GM23248 (cell line): ENCODE data around the gene DHRS7B. TPM values are rescaled to one million over a fixed set of nuclear protein-coding genes. Genes with fewer than 3 reads are reported as not detected.
"Not testable (repeated sequence)": the region's sequence is repeated elsewhere in the genome, so short reads cannot be mapped to it uniquely, and the experiment has no call there.

Source experiments
- DNase-seq: peaks from one replicate; pipeline ENCODE4 v3.0.0-alpha.2; 2015
- H2AFZ ChIP-seq: fragments of 200-600 bp; sonication (generic); 2 replicates; pipeline ENCODE4 v1.6.1; 2016; ENCODE audit warnings: antibody characterized with exemption
- H3F3A ChIP-seq: fragments of 200-600 bp; sonication (generic); 2 replicates; pipeline ENCODE4 v1.6.1; 2016; ENCODE audit warnings: mild to moderate bottlenecking, antibody characterized with exemption, mixed run types; ENCODE audit not compliant: insufficient read depth
- H3K27ac ChIP-seq: fragments of 200-600 bp; sonication (generic); 2 replicates; pipeline ENCODE4 v1.5.1; 2016; ENCODE audit warnings: mild to moderate bottlenecking
- H3K27me3 ChIP-seq: fragments of 200-600 bp; sonication (generic); replicated peaks from 2 replicates; pipeline ENCODE4 v1.6.1; 2016; ENCODE audit warnings: mild to moderate bottlenecking; ENCODE audit not compliant: insufficient read depth
- H3K36me3 ChIP-seq: fragments of 200-600 bp; sonication (generic); 2 replicates; pipeline ENCODE4 v1.6.1; 2016; ENCODE audit warnings: low read depth, mild to moderate bottlenecking
- H3K4me1 ChIP-seq: fragments of 200-600 bp; sonication (generic); 2 replicates; pipeline ENCODE4 v1.6.1; 2016; ENCODE audit warnings: mild to moderate bottlenecking; ENCODE audit not compliant: insufficient read depth
- H3K4me2 ChIP-seq: fragments of 200-600 bp; sonication (generic); one replicate; pipeline ENCODE4 v1.6.1; 2016; ENCODE audit warnings: mild to moderate bottlenecking; ENCODE audit not compliant: unreplicated experiment
- H3K4me3 ChIP-seq: fragments of 200-600 bp; sonication (generic); 2 replicates; pipeline ENCODE4 v1.5.1; 2016; ENCODE audit warnings: mild to moderate bottlenecking
- H3K79me2 ChIP-seq: fragments of 200-600 bp; sonication (generic); 2 replicates; pipeline ENCODE4 v1.6.1; 2016; ENCODE audit warnings: mild to moderate bottlenecking; ENCODE audit not compliant: insufficient read depth
- H3K9ac ChIP-seq: fragments of 200-600 bp; sonication (generic); 2 replicates; pipeline ENCODE4 v1.6.1; 2016; ENCODE audit warnings: mild to moderate bottlenecking
- H3K9me2 ChIP-seq: fragments of 200-600 bp; sonication (generic); 2 replicates; pipeline ENCODE4 v1.6.1; 2016; ENCODE audit warnings: mixed run types, mild to moderate bottlenecking, moderate library complexity; ENCODE audit not compliant: insufficient read depth
- H3K9me3 ChIP-seq: fragments of 200-600 bp; sonication (generic); one replicate; pipeline ENCODE4 v1.6.1; 2017; ENCODE audit warnings: low read depth
- H4K20me1 ChIP-seq: fragments of 200-600 bp; sonication (generic); 2 replicates; pipeline ENCODE4 v1.6.0; 2016; ENCODE audit not compliant: insufficient read depth
- EZH2 ChIP-seq: fragments of 200-600 bp; sonication (generic); IDR thresholded peaks from 2 replicates; pipeline ENCODE4 v1.6.1; 2018; ENCODE audit warnings: antibody characterized with exemption, mild to moderate bottlenecking; ENCODE audit not compliant: insufficient read depth, poor library complexity, severe bottlenecking
- EZH2phosphoT487 ChIP-seq: fragments of 200-600 bp; sonication (generic); IDR thresholded peaks from 2 replicates; pipeline ENCODE4 v1.6.1; 2018; ENCODE audit warnings: antibody characterized with exemption, moderate library complexity, mild to moderate bottlenecking, low read depth; ENCODE audit not compliant: insufficient read depth
- WGBS, 2 experiments: methylation state at CpG; one replicate each; pipeline ENCODE4 v1.1.6; 2015 to 2017; ENCODE audit warnings: low lambda C conversion rate in 2 of 2, low coverage in 1 of 2; ENCODE audit errors: missing lambda C conversion rate in 2 of 2; 5-methylcytosine and 5-hydroxymethylcytosine counted together
- in situ Hi-C: fragments of 300-500 bp; cut with MboI; formaldehyde crosslinking; loops from 2 replicates; pipeline ENCODE4 v1.15.0; 2020
- polyA plus RNA-seq: library from polyadenylated mRNA; unstranded; fragments of >200 nt; fragmentation: Nextera tagmentation; extraction: Ambion mirVana; gene quantifications from 2 replicates; pipeline ENCODE4 v1.2.1, GENCODE V29; 2016
- total RNA-seq: library from RNA; depleted of rRNA; stranded (reverse); fragments of >200 nt; shearing (Covaris generic); gene quantifications from 2 replicates; pipeline ENCODE4 v1.2.3, GENCODE V29; 2014

The DHRS7B gene
- total and polyA plus RNA-seq, 2 experiments from 2014 or later, result 34.7 to 36.9 TPM

- WGBS, 2 experiments, result 64 to 68% methylated on average over 5 of the region's 5 CpGs
- Histone ChIP-seq H3K4me1 (no peaks in the 10 kb centered on the region), H3K9me2 (no peaks in the 10 kb centered on the region), H3K27ac (no peak overlapping the region), H3K4me2 (no peak overlapping the region), H4K20me1 (no peaks in the 10 kb centered on the region), H3K4me3 (no peak overlapping the region), H2AFZ (no peak overlapping the region), H3K9ac (no peak overlapping the region), H3K36me3 (no peaks in the 10 kb centered on the region), H3K79me2 (no peaks in the 10 kb centered on the region), H3K9me3 (no peaks in the 10 kb centered on the region), H3K27me3 (no peaks in the 10 kb centered on the region), H3F3A (no peaks in the 10 kb centered on the region)
- in situ Hi-C loops, result loop anchor here (25.0 kb wide), 1 partner anchor 105 kb away; no protein-coding TSS in a partner anchor
- TF ChIP-seq EZH2phosphoT487 (no peak), EZH2 (no peak)
- DNase-seq, result no peak
Observed at GRCh38 chr17:21082001-21082436, 44.7 kb upstream of the DHRS7B start.

- WGBS, 2 experiments, result 90 to 94% methylated on average over 1 of the region's 1 CpG
- not testable (repeated sequence) for DNase-seq
Observed at GRCh38 chr17:21085280-21085679, 41.5 kb upstream of the DHRS7B start.

DNA sequence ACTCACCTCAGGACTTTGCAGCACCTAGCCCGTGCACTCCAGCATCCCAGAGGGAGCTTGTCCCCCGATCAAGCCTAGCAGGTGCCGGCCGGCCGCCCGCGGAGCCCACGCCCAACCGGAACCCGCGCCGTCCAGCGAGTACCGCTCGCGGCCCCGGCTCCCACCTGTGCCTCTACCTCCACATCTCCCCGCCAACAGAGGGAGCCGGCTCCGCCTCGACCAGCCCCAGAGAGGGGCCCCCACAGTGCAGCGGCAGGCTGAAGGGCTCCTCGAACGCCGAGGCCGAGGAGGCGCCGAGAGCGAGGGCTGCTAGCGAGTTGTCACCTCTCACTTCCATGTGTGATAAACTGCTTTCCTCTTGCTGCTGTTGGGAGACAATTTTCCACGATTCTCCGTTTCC, 41.1 kb upstream of the DHRS7B start:
- TF ChIP-seq EZH2phosphoT487, result no peak
- no peak for TF ChIP-seq EZH2

More at GRCh38 chr17:21085280-21085679, 41.5 kb upstream of the DHRS7B start:
- not testable (repeated sequence) for H3K36me3 ChIP-seq, H3K4me1 ChIP-seq, H3K79me2 ChIP-seq, H3K4me3 ChIP-seq, H3K9me2 ChIP-seq, H2AFZ ChIP-seq, H3K9ac ChIP-seq, H3K9me3 ChIP-seq, H3F3A ChIP-seq, H4K20me1 ChIP-seq, H3K27ac ChIP-seq, H3K4me2 ChIP-seq, H3K27me3 ChIP-seq
- in situ Hi-C loops, result loop anchor here (25.0 kb wide), 1 partner anchor 102 kb away; no protein-coding TSS in a partner anchor

DNA sequence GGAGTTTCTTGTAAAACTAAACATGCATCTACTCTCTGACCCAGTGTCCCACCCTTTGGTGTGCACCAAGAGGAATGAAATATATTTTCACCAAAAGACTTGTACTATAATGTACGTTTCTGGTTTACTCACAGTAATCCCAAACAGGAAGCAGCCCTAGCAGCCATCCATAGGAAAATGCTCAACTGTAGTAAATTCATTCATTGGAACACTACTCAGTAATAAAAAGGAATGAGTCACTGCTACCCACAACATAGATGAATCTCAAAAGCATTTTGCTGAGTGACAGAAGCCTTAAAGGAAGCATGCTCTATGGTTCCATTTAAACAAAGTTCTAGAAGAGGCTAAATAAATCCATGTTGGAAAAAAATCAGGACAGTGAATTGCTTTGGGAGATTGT, 37.6 kb upstream of the DHRS7B start:
- Histone ChIP-seq H3K9me3 (no peaks in the 10 kb centered on the region), H4K20me1 (no peaks in the 10 kb centered on the region), H3F3A (peaks cover 10% of the 10 kb centered on the region), H3K27me3 (no peaks in the 10 kb centered on the region), H3K36me3 (no peaks in the 10 kb centered on the region), H3K4me3 (no peak overlapping the region), H3K9ac (no peak overlapping the region), H3K9me2 (no peaks in the 10 kb centered on the region), H3K4me1 (no peaks in the 10 kb centered on the region), H3K27ac (no peak overlapping the region), H3K4me2 (no peak overlapping the region), H2AFZ (no peak overlapping the region), H3K79me2 (no peaks in the 10 kb centered on the region)
- TF ChIP-seq EZH2phosphoT487, result no peak
- TF ChIP-seq EZH2, result no peak
- in situ Hi-C loops, result loop anchor here (25.0 kb wide), 1 partner anchor 98 kb away; no protein-coding TSS in a partner anchor
- WGBS, 2 experiments, result 0% methylated on average over 1 of the region's 1 CpG
- peak; percentile 73 for DNase-seq

More for the DNA sequence above, 41.1 kb upstream of the DHRS7B start:
- in situ Hi-C loops, result loop anchor here (25.0 kb wide), 1 partner anchor 102 kb away; no protein-coding TSS in a partner anchor
- H3F3A ChIP-seq, result peaks cover 10% of the 10 kb centered on the region
- H3K9ac ChIP-seq, result no peak overlapping the region
- H3K79me2 ChIP-seq, result no peaks in the 10 kb centered on the region
- no peaks in the 10 kb centered on the region for H4K20me1 ChIP-seq
- H3K9me2 ChIP-seq, result no peaks in the 10 kb centered on the region
- 88 to 90% methylated on average over 32 of the region's 32 CpGs for WGBS, 2 experiments
- no peaks in the 10 kb centered on the region for H3K27me3 ChIP-seq
- H3K9me3 ChIP-seq, result no peaks in the 10 kb centered on the region
- H3K36me3 ChIP-seq, result no peaks in the 10 kb centered on the region
- no peak overlapping the region for H3K4me3 ChIP-seq
- H3K4me1 ChIP-seq, result no peaks in the 10 kb centered on the region
- no peak overlapping the region for H2AFZ ChIP-seq
- H3K27ac ChIP-seq, result no peak overlapping the region
- no peak overlapping the region for H3K4me2 ChIP-seq
- no peak for DNase-seq
